HG03095 (cell line): ENCODE results near the gene NCMAP.

Experiments used
- ATAC-seq: cut with Tn5 transposase; IDR thresholded peaks from one replicate; pipeline ENCODE4 v1.9.1; 2021; ENCODE audit warnings: moderate library complexity; ENCODE audit not compliant: unreplicated experiment

Gene NCMAP

DNA sequence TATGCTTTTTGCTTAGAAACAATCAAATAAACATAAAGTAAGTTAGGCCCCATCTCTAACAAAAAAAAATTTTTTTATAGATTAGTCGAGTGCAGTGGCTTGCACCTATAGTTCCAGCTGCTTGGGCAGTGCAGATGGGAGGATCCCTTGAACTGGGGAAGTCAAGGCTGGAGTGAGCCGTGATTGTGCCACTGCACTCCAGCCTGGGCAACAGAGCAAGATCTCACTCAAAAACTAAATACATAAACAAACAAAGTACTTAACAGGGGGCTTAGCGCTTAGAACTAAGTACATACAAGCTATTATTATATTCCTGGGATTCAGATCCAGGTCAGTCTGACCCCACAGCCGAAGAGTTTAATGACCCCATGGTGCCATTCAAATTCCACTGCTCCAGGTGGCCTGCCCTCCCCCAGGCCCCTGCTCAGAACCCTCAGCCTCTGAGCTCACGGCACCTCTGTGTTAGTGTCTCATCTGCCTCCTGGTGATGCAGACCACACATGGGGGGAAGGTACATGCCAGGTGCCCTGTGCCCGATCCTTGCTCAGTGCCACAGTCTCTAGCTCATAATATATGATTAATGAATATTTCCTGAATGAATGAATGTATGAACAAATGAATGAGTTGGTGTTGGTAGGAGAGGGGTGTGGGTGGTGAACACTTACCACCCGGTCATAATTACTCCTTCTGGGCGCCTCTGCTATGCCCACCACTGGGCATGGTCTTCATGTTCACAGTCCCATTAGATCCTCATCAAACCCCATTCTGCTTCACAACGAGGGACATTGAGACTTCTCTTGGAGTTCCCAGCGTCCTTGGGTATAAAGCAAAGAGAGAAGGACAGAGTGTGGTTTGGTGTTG, 14.6 kb downstream of the NCMAP start:
- no peak for ATAC-seq

GRCh38 chr1:24572301-24572700, 16.4 kb downstream of the NCMAP start:
- ATAC-seq = no peak

GRCh38 chr1:24575905-24576587, 20.2 kb downstream of the NCMAP start:
- ATAC-seq = no peak

DNA sequence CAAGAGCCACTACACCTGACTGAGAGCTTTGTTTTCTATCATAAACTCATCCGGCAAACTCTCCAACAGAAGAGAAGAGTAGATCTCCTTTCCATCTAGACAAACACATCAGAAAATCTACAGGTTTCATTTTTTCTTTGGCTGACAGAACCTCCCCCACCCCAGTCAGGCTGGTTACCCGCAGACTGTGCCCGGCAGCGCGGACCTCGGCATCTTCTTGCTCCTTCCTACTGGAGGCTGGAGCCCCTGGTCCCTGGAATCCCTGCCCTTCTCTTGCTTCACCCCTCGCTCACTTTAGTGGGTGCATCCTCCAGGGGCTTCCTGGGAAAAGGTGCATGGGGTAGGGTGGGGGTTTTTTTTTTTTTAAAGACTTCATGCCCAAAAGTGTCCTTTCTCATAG, 23.0 kb downstream of the NCMAP start:
- no peak for ATAC-seq

DNA sequence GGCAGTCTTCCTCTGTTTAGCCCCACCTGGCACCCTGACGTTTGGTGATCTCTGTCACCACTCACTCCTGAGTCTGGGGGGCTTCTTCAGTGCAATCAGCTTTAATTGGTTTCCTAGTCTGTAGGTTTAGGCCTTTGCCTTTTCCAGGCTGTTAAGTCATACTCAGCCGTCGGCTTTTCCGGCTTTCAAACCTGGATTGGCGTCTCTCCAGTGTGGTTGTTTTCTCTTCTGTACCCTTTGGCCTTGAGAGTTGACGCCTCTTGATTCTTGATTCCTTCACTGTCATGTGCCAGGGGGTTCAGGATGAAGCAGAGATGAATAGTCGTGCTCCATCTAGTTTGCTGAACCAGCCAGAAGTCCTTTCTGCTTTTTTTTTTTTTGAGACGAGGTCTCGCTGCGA, 24.9 kb downstream of the NCMAP start:
- no peak for ATAC-seq

- ATAC-seq = no peak
Observed at GRCh38 chr1:24584171-24584647, 28.3 kb downstream of the NCMAP start.

DNA sequence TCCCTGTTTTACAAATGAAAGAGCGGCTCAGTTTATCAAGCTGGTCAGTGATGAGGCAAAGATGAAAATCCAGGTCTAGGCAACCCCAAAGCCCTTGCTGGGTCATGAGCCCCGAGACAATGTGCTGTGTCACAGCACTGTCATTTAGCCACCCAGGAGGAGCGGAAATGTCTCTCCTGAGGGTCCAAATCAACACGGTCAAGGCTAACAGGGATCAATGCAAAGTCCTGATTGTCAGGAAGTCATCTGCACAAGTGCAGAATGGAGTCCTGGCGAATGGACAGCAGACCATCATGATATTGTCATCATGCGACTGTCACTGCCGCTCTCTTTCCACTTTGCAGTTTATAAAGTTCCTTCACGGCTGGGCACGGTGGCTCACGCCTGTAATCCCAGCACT, 30.2 kb downstream of the NCMAP start:
- no peak for ATAC-seq

DNA sequence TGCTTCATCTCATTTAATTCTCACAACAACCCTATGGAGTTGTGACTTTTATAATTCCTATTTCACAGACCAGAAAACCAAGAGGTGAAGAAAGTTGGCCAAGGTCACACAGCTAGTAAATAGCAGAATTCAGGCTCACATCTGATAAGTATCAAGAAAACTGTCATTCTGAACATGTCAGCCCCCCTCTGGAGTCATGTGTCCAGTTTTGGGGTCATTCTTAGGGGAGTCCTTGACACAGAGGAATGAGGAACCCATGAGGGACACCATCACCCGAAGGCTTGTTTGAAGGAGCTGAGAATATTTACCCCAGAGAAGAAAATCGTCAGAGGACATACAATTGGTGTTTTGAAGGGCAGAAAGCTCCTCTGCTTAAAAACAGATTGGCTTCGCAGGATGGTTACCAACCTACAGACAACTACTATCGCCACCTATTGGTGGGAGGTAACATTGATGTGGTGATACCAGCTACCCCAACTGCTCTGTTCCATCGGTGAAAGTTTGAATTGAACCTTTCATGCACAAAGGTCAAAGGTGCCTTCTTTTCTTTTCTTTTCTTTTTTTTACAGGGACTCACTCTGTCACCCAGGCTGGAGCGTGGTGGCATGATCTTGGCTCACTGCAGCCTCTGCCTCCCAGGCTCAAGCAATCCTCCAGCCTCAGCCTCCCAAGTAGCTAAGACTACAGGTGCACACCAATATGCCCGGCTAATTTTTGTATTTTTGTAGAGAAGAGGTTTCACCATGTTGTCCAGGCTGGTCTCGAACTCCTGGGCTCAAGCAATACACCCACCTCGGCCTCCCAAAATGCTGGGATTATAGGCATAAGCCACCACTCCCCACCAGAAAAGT, 31.3 kb downstream of the NCMAP start:
- no peak for ATAC-seq

- ATAC-seq = no peak
Observed at GRCh38 chr1:24588573-24588972, 32.7 kb downstream of the NCMAP start.

DNA sequence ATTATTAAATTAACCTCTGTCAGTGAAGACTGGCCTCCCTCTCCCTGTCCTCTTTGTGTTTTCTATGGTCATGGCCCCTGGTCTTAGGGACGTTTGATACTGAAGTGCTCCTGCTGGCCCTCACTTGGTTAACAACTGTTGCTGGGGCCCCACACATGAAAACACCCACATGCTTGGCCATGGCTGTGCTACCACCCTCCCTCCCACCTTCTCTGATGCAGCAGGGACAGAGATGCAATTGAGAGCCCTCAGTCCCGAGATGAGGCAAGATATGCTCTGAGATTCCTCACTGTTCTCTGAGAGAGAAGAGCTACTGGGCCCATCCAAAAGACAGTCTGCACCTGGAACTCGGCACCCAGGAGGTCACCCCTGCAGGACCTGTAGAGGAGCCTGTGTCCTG, 33.3 kb downstream of the NCMAP start:
- ATAC-seq = no peak

- no peak for ATAC-seq
Observed at GRCh38 chr1:24591781-24592180, 35.9 kb downstream of the NCMAP start.

DNA sequence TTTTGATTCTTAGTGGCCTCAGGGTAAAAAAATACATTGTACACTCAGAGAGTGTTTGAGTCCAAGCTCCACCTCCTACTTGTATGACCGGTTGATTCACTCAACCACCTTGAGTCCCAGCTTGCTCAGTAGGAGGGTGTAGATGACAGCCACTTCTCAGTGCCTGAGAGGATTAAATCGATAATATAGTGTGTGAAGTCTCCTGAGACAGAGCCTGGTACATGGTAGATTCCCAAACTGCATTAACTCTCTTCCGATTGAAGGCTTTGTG, 38.4 kb downstream of the NCMAP start:
- no peak for ATAC-seq

DNA sequence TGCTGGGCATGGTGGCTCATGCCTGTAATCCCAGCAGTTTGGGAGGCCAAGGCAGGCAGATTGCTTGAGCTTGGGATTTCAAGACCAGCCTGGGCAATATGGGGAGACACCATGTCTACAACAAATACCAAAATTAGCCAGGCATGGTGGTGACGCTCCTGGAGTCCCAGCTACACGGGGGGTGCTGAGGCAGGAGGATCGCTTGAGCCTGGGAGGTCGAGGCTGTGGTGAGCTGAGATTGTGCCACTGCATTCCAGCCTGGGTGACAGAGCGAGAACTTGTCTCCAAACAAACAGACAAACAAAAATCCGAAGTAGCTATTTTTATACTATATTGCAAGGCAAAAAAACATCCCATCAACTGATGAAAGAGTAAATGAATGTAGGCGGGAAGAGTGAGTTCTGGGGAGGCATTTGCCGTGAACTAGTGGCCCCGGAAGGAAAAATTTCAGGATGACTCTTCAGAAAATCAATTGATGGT, 40.6 kb downstream of the NCMAP start:
- ATAC-seq = no peak

DNA sequence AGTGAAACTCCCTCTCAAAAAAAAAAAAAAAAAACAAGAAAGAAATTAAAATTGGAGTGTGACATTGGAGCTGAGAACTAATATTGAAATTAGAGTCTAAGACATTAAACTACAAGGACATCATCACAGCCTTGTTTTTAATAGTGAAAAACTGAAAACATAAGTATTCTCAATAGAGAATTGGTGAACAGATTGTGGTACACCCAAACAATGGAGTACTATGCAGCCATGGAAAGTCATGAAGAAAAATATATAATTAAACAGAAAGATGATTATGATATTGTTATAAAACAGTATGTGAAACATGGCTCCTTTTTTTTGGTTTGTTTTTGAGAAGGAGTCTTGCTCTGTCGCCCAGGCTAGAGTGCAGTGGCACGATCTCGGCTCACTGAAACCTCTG, 43.4 kb downstream of the NCMAP start:
- ATAC-seq = no peak

DNA sequence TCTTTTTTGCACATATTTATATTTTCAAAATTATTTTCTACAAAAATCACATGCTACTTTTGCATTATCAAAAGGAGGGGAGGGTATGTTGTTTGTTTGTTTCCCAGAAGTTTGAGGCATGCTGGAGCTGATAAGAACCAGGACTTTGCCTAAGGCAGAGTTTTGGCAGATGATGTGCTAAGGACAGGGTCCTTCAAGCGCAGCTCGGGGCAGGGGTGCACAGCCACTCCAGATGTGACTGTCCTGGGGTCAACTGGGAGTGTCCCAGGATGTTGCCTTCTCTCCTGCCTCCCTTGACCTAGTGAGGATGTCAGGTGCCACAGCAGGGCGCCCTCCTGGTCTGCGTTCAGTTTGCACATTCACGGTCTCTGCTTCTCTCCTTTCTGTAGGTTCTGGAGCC, 44.7 kb downstream of the NCMAP start:
- ATAC-seq = no peak

DNA sequence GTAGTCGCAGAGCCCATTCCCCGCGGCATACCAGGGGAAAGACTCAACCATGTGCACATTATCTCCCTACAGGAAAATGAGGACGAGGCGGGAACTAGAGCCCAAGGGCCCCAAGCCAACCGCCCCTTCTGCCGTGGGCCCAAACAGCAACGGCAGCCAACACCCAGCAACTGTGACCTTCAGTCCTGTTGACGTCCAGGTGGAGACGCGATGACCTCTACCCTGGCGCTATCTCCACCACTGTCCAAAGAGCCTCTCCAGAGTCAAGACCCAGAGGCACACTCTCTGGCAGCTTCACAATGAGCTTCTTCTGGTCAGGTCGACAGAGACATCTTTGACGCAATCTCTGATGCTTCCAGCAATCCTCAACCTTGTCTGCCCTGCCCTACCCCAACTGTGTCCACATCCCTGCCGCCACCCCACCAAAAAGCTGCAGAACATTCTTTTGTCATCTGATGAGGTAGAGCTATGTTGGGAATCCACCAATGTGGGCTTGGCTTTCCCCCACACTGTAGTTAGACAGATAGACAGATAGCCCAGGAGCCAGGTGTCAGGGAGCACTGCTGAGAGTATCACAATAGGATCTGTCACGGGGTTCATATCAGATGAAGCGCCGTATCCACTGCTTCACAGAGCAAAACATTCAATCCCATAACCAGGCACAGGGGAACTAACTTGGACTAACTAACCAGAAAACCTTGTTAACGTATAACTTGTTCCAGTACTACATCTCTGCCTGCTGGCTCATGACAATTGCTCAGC, 49.8 kb downstream of the NCMAP start:
- no peak for ATAC-seq

DNA sequence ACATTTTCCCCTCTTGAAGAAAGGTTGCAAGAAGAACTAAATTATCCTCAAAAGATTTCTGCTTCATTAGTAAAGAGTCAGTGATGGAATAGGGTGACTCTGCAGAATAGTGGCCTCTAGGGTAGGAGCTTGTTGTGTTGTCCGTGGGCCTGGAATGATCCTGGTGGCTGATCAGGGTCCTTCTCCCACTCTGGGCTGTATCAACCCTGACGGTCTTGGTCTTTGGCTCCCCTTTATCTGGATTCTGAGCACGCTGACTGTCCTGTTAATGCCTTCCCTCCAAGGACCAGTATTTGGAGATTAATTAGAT, 50.4 kb downstream of the NCMAP start:
- ATAC-seq = no peak

DNA sequence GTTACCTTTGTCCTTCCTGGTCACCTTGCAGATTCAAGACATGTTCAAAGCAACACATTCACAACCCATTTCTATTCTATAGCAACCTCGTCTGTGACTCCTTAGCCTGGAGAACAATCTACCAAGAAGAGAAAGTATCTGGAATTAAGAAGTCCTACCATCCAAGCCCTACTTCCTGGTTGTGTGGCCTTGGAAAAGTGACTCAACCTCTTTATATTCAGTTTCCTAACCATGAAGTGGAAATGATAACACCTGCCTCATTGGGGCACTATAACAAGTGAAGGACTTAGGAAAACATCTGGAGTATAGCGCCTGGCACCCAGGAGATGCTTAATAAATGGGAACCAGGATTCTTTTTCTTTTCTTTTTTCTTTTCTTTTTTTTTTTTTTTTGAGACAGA, 50.7 kb downstream of the NCMAP start:
- no peak for ATAC-seq

DNA sequence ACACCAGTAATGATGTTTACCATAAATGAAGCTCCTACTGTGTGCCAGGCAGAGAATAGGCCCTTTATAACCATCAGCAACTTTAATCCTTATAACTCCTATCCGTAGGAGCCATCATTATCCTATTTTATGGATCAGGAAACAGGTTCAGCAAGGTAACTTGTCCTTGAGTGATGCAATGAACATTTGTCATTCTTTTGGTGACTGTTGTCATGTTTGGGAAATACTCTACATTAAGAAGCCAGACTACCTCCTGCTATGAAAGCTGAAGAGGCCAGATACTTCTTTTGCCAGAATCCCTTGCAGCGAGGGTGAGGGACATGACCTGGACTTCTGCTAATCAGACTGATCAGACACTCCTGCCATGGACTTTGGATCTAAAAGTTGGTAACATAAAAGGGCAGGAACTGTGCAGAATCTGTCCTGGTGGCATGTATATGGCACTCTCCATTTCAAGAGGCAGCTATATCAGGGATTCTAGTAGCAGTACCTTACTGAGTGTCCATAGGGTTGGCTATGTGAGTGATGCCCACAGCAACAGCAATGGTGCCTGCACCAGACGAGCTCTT, 54.1 kb downstream of the NCMAP start:
- no peak for ATAC-seq

- no peak for ATAC-seq
Observed at GRCh38 chr1:24619376-24619775, 63.5 kb downstream of the NCMAP start.

- no peak for ATAC-seq
Observed at GRCh38 chr1:24620678-24621077, 64.8 kb downstream of the NCMAP start.
